Effector CD8-positive, alpha-beta T cell (primary cell): ENCODE results near the gene MYO9B.
A peak's percentile ranks its signal among the peaks of the same experiment; 100 is the strongest.

Source experiments
- DNase-seq: peaks from one replicate; lab custom pipeline; 2025; lab: John Stamatoyannopoulos, UW

Gene MYO9B

DNA sequence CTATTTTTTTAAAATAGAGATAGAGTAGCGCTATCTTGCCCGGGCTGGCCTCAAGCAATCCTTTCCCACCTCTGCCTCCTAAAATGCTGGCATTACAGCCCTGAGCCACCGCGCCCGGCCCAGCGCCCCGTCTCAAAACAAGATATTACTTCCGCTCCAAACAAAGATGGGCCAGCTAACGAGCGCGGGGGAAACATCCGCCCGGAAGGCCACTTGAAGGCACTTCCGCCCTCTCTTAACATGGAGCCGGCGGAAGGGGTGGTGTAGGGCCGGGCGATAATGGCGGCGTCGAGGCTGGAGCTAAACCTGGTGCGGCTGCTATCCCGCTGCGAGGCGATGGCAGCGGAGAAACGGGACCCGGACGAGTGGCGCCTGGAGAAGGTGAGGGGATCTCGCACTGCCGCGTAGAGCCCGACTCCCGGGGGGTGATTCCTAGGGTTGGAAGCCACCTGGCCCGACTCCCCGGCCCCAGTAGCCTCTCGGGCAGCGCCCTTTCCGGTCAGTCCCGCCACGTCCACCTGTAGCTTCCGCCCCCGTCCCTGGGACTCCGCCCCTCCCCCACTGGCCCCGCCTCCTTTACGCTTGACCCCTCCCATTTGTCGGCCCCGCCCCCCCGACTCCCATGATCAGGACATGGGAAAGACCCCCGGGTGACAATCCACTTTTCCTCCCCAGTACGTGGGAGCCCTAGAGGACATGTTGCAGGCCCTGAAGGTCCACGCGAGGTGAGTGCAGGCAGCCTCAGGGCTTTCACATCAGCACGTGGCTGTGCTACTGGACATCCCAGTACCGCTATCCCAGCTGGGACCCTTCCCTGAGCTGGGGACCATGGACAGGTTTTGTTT lies 139.8 kb downstream of the MYO9B start, which contains the start of gene USE1:
Gene USE1 (plus strand): TSS at position 231 of the 845 bp plus-strand sequence. CDS start 49 bp downstream, at position 280.
- peak; percentile 79 for DNase-seq

DNA sequence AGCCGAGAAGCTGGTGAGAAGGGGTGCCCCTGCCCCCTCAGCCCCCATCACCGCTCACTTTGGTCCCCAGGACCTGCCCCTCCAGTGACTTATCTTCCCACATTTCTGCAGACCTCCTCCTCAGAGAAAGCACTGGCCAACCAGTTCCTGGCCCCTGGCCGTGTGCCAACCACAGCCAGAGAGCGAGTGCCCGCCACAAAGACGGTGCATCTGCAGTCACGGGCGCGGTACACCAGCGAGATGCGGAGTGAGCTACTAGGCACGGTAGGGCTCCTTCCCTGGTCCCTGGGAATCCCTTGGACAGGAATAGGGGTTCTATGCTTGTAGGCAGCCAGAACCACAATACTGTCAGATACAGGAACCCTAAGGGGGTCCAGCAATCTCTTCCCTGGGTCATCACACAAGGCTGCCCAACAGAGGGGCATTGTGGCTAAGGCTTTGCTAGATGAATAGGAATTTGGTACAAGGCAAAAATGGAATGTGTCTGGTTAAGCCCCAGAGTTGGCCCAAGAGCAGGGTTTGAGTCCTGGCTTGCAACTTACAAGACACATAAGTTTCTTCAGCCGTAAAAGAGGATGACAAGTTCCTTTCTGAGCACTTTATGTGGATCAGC lies 140.6 kb downstream of the MYO9B start:
- no peak for DNase-seq

DNA sequence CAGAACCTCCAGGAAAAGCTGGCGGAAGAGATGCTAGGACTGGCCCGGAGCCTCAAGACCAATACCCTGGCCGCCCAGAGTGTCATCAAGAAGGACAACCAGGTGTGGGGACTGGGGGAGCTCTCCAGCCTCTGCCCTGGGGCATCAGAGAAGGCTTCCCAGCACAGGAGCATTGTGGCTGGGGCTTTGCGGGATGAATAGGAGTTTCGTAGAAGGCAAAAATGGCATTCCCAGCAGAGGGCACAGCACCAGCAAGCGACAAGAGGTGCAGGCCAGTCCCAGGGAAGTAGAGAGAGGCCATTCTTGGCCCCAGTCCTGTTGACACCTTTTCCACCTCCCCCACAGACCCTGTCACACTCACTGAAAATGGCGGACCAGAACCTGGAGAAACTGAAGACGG lies 143.7 kb downstream of the MYO9B start:
- no peak for DNase-seq

DNA sequence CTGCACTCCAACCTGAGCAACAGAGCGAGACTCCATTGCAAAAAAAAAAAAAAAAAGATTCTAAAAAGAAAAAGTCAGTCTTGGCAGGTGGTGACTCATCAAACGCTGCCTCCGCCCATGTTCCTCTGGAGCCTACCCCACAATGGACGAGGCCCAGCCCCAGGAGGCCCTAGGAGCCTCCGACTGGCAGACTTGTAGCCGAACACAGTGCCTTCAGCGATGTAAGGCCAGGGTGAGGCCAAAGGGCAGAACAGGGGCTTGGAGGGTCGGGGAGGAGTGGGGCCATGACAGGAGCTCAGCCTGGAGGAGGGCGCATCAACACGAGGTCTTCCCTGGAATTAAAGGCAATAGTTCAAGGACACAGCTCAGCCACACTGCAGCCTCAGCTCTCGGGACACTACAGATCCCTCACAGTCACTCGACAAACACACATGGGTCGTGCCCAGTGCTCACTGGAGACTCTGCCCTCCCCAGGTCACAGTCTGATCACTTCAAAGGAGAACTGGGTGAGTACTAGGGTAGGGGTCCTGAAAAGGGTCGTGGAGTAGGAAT lies 144.7 kb downstream of the MYO9B start:
- DNase-seq: no peak

DNA sequence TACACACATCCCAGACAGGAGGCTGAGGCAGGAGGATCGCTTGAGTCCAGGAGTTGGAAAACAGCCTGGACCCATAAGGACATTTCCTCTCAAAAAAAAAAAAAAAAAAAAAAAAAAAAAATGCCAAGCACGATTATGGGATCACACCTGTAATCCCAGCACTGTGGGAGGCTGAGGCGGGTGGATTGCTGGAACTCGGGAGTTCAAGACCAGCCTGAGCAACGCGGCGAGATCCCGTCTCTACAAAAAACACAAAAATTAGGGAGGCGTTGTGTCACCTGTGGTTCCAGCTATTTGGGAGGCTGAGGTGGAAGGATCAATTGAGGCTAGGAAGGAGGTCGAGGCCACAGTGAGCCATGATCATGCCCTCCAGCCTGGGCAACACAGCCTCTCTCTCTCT lies 149.5 kb downstream of the MYO9B start:
- no peak for DNase-seq

DNA sequence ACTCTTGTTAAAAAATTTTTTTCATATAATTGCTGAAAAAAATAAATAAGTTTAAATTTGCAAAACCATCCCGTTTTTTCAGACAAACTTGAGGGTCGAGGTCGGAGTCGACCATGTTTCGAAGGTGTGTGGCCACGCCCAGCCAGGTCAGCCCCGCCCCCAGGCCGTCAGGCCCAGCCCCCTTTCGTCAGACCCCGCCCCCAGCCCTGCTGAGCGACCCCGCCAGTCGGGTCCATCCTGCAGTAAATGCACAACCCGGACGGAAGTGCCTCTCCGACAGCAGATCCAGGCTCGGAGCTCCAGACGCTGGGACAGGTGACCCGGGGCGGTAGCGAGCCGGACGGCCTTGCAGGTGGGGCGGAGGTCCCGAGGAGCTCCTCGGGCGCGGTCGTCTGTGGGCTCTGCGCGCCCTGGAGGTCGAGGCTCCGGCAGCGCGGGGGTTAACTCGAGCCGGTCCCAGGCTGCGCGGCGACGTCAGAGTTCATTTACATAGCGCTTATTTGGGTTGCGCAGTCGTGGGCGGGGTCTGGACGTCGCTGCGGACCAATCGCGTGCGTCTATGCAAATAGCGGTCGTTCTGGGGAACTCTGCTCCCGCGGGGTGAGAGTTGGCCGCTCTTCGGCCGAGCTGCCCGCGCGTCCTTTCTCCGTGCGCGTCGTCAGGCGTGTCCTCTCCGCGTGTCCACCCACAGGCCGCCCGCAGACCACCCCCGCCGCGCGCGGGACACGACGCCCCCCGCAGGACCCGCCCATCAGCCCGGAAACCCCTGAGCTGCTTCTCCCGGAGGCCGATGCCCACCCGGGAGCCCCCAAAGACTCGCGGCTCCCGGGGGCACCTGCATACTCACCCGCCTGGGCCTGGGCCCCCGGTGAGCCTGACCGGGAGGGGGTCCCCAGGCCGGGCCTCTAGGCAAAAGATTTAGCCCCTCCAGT lies 150.7 kb downstream of the MYO9B start, which contains the start of gene OCEL1:
Gene OCEL1 (plus strand): TSS at position 225 of the 932 bp plus-strand sequence. CDS start 22 bp downstream, at position 247.
- DNase-seq: peak; percentile 92

DNA sequence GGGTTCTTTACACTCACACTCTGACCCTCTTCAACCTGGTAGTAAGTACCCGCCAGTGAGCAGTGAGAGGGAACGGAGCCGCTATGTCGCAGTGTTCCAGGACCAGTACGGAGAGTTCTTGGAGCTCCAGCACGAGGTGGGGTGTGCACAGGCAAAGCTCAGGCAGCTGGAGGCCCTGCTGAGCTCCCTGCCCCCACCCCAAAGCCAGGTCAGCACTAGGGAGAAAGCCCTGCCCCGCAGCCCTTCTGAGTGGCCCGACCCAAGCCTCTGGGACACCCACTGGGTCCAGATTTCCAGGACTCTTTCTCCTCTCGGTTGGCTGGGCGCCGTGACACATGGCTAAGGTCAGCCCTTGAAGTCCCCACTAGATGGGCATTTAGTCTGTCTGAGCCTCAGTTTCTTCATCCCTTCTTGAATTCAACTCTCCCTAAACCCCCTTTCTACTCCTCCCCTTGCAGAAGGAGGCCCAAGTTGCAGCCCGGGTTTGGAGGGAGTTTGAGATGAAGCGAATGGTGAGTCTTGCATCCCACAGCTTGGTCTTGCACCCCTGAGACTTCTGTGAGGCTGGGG lies 152.3 kb downstream of the MYO9B start:
- DNase-seq: no peak

- DNase-seq: no peak
Measured at GRCh38 chr19:17229890-17230289, 154.3 kb downstream of the MYO9B start.

DNA sequence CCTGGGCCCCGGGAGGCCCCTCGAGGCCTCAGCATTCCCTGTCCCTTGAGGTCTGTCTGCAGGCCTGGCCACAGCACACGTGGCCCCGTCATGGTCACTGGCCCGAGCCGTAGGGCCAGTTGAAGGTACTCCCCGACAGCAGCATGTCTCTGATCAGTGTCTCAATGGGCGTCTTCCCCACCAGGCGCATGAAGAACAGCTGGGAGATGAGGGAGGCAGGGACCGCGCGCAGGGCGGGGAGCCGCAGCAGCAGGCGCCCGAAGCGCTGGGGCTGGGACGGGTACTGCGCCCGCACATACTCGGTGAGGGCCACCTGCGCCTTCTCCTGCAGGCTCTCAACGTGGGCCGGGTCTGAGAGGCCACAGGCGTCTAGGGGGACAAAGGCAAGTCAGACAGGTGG lies 156.7 kb downstream of the MYO9B start:
- no peak for DNase-seq

DNA sequence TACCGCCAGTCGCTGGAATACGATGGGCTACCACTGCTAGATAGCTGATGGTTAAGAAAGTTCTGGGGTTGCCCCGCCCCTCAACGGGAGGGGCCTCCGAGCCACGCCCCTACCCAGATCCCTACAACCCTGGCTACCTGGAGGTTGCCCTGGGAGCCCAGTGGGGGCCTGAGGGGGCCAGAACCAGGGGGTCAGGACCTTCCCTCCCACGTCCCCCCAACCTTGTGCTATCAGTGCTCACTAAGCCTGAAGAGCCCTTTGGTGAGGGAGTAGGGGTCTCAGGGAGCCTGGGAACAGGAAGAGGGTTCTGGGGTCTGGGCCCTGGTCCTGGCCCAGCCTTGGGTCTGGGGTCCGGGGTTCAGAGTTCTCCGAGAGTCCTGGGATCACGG lies 159.3 kb downstream of the MYO9B start:
- DNase-seq: peak; percentile 41

DNA sequence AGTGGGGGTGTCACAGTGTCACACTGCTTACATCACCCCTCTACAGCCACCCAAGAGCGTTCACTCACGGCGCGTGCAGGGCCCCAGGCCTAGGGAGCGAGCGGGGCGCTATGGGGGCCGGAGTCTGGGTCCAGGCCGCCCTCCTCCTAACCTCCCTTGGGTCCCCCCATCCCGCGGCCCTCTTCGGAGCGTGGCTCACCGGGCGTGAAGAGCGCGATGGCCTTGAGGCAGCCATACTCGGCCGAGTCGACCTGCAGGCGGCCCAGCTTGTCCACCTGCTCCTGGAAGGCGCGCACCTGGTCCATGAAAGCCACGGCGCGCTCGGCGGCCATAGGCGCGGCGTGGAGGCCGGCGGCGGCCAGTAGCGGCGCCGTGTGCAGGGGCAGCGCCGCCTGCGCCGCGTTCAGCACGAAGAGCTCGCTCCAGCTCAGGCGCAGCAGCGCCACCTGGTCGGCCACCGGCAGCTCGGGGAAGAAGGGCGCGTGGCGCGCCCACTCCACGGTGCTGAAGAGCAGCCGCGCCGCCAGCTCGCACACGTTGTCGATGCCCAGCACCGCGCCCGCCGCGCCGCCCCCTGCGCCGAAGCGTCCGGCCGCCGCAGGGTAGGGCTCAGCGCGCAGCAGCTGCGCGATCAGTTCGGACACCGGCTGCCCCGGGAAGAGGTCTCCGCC lies 159.9 kb downstream of the MYO9B start:
- DNase-seq: peak; percentile 46

DNA sequence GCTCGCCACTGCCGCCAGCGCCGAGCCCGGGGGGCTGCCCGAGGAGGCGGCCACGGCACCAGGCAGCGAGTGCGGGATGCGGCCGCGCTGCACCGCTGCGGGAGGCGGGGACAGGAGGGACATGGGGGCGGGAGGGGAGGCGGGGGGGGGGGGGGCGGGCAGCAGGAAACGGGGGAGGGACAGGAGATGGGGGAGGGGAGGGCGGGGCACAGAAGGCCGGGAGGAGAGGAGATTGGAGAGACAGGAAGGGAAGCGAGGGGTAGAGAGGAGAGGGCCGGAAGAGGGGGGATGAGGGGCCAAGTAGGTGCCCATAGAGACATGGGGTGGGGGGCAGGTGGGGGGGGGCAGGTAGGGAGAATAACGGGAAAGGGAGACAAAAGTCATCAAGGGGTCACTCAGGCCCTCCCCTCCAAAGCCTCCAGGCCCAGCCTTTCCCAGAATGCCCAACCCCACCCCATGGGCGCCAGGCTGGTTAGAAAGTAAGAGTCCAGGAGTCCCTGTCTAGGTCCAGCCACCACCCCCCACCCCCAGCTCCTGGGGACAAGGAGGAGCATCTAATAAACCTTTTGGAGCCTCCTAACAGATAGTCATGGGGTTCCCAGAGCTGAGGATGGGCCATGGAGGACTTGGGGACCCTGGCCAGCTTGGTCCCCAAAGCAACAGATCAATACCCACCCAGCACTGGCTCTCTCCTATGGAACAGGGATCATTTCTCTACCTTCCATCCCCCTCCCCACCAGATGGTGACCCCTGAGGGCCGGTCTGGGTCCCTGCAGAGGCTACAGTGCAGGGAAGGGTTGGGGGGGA lies 160.6 kb downstream of the MYO9B start:
- no peak for DNase-seq

GRCh38 chr19:17236811-17237543 lies 161.4 kb downstream of the MYO9B start:
- no peak for DNase-seq

GRCh38 chr19:17237747-17238706 lies 162.4 kb downstream of the MYO9B start:
- DNase-seq: no peak

DNA sequence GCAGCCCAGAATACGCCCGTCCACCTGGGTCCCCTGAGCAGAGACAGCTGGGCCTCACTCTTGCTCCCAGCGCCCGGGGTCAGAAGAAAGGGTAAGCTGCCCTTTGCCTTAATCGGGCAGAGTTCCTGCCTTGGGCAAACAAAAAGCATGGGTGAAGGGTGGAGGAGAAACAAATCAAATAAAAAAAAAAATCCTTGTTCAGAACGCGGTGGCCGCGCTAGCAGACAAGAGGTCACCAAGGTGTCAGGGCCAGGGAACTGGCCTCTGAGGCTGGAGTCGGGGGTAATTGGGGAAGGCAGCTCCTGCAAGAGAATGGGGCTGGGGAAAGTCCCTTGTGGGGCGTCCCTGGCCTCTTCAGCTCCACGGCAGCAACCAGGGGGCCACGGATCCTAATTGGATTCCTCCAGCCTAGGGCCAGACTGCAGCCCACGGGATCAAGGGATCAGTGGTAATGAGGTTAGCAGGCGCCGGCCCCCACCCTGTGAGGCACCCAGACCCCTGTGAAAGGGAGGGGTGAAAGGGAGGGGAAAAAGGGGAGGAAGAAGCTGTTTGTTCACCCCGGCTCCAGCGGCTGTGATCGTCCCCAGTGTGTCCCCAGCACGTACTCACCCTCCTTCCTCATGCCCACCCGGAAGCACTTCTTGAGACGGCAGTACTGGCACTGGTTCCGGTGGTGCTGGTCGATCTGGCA lies 164.6 kb downstream of the MYO9B start:
- no peak for DNase-seq

DNA sequence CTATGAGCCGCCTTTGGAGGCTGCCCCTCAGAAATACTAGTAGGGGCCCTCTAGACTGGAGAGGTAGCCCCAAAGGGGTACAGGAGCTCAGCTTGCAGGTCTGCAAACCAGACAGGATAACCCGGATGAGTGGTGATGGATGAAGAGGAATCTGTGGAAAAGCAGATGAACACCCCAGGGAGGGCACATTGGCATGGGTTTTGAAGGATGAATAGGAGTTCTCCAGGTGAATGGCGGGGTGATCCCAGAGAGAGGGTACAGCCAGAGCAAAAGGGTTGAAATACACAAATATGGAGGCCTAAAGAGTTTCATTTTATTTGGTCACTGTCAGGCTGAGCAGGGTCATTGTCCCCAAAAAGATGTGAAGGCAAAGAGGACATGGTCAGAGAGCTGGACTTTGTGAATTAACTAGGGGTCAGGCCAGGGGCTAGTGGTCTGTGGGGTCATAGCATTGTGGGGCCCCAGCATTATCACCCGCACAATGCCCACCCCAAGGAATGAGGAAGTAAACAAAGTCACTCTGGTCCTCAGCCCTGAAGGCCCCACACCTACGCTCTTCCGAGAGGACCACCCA lies 165.3 kb downstream of the MYO9B start:
- no peak for DNase-seq
